GM21786 (cell line): Measurements from ENCODE around the gene USP1.

Source experiments
- ATAC-seq: cut with Tn5 transposase; IDR thresholded peaks from one replicate; pipeline ENCODE4 v1.9.1; 2021; ENCODE audit not compliant: unreplicated experiment

Gene USP1

GRCh38 chr1:62487956-62488355 is 51.1 kb downstream of the USP1 start:
- no peak for ATAC-seq

GRCh38 chr1:62492521-62492920 is 55.7 kb downstream of the USP1 start:
- ATAC-seq, result no peak

- no peak for ATAC-seq
Observed at GRCh38 chr1:62493656-62494055, 56.8 kb downstream of the USP1 start.

- no peak for ATAC-seq
Observed at GRCh38 chr1:62494137-62494536, 57.3 kb downstream of the USP1 start.

- no peak for ATAC-seq
Observed at GRCh38 chr1:62500210-62500609, 63.4 kb downstream of the USP1 start.
